K562 (cell line): ENCODE results near the gene UBN2. TPM values are rescaled to one million over a fixed set of nuclear protein-coding genes. Genes with fewer than 3 reads are reported as not detected.
A peak's percentile ranks its signal among the peaks of the same experiment; 100 is the strongest.
"Not testable (repeated sequence)": the region's sequence is repeated elsewhere in the genome, so short reads cannot be mapped to it uniquely, and the experiment has no call there.

Experiments
- ATAC-seq: fragments of 200-7000 bp; cut with Tn5 transposase; 3 replicates; pipeline ENCODE4 v1.9.1; 2020; ENCODE audit warnings: moderate library complexity
- BruUV-seq: library from RNA; stranded (reverse); fragments of 400-500 nt; replicated peaks from 2 replicates; lab custom pipeline; 2021; lab: Mats Ljungman, UMichigan
- CTCF ChIA-PET: fragments of 300-600 bp; formaldehyde crosslinking; extraction: SDS; loops from one replicate; lab custom pipeline; 2021; ENCODE audit warnings: low intra/inter-chr PET ratio; lab: Yijun Ruan, JAX
- POLR2A ChIA-PET: fragments of 300-600, 350-650 bp; sonication (Branson Sonifier 250); formaldehyde crosslinking; extraction: SDS; loops from one replicate; lab custom pipeline; 2021; ENCODE audit warnings: antibody characterized with exemption, inconsistent platforms; lab: Yijun Ruan, JAX
- DNase-seq, 4 experiments: peaks; one replicate each; pipeline versions ENCODE4 v3.0.0 to v3.0.0-alpha.2; 2011 to 2018; ENCODE audit warnings: low spot score in 3 of 4, mixed read lengths in 3 of 4; ENCODE audit errors: extremely low read depth in 1 of 4
- FAIRE-seq: peaks from 2 replicates; lab custom pipeline; 2011; peaks lifted over from hg19 to GRCh38; lab: Jason Lieb, UNC
- H2AFZ ChIP-seq: 2 replicates; pipeline ENCODE4 v1.6.0; 2011; ENCODE audit warnings: low read depth, low read length, control low read depth, inconsistent platforms
- H3K27ac ChIP-seq: fragments of 200-600 bp; 3 replicates; pipeline ENCODE4 v1.8.0; 2011; ENCODE audit warnings: low read depth, mild to moderate bottlenecking, control low read depth, inconsistent platforms, low read length, moderate library complexity, mixed read lengths; ENCODE audit errors: extremely low read depth
- H3K27me3 ChIP-seq, 2 experiments: fragments of 300-600 bp in 1 of 2; 2 replicates in 1 of 2; 3 replicates in 1 of 2; pipeline versions ENCODE4 v1.6.0 to v1.8.0; 2011; ENCODE audit warnings: inconsistent platforms in 2 of 2, low read length in 2 of 2, mild to moderate bottlenecking in 1 of 2, mixed read lengths in 1 of 2, moderate library complexity in 1 of 2; ENCODE audit not compliant: control insufficient read depth in 2 of 2, insufficient read depth in 2 of 2
- H3K36me3 ChIP-seq: fragments of 300-600 bp; 3 replicates; pipeline ENCODE4 v1.8.0; 2011; ENCODE audit warnings: mild to moderate bottlenecking, low read length, inconsistent platforms; ENCODE audit not compliant: control insufficient read depth, insufficient read depth
- H3K4me1 ChIP-seq, 2 experiments: fragments of 200-600 bp in 1 of 2; replicated peaks in 1 of 2; 2 replicates in 1 of 2; 3 replicates in 1 of 2; pipeline versions ENCODE4 v1.5.1 to v1.8.0; 2011; ENCODE audit warnings: inconsistent platforms in 2 of 2, low read length in 2 of 2, mild to moderate bottlenecking in 1 of 2, mixed read lengths in 1 of 2, moderate library complexity in 1 of 2; ENCODE audit not compliant: control insufficient read depth in 2 of 2, insufficient read depth in 2 of 2
- H3K4me2 ChIP-seq: 2 replicates; pipeline ENCODE4 v1.6.1; 2011; ENCODE audit warnings: low read length, control low read depth, inconsistent platforms, mixed read lengths; ENCODE audit not compliant: insufficient read depth
- H3K4me3 ChIP-seq: fragments of 200-600 bp; sonication (generic), shearing (Covaris generic); 2 replicates; pipeline ENCODE4 v1.5.1; 2016; ENCODE audit warnings: control low read depth, inconsistent platforms
- H3K79me2 ChIP-seq: fragments of 200-600 bp; 3 replicates; pipeline ENCODE4 v1.8.0; 2011; ENCODE audit warnings: low read length, inconsistent platforms; ENCODE audit not compliant: control insufficient read depth, insufficient read depth
- H3K9ac ChIP-seq, 2 experiments: 2 replicates each; pipeline versions ENCODE4 v1.6.0 to v1.6.1; 2011; ENCODE audit warnings: low read depth in 2 of 2, low read length in 2 of 2, control low read depth in 1 of 2, inconsistent platforms in 1 of 2, mild to moderate bottlenecking in 1 of 2, mixed read lengths in 1 of 2; ENCODE audit not compliant: insufficient read depth in 1 of 2
- H3K9me1 ChIP-seq: one replicate; pipeline ENCODE4 v1.6.0; 2011; ENCODE audit warnings: inconsistent platforms, mild to moderate bottlenecking, low read length, moderate library complexity; ENCODE audit not compliant: control insufficient read depth, insufficient read depth
- H3K9me3 ChIP-seq: replicated peaks from 2 replicates; pipeline ENCODE4 v1.5.1; 2011; ENCODE audit warnings: low read depth, low read length, inconsistent platforms; ENCODE audit not compliant: control insufficient read depth, insufficient read depth
- H4K20me1 ChIP-seq: replicated peaks from 2 replicates; pipeline ENCODE4 v1.6.1; 2011; ENCODE audit warnings: low read length, inconsistent platforms, mixed read lengths; ENCODE audit not compliant: control insufficient read depth, insufficient read depth
- EGR1 ChIP-seq: fragments of 450-650 bp; conservative IDR thresholded peaks from 2 replicates; pipeline ENCODE4 v1.6.1; 2017; ENCODE audit warnings: mild to moderate bottlenecking
- ZNF121 ChIP-seq: sonication (generic); formaldehyde crosslinking; conservative IDR thresholded peaks from 2 replicates; pipeline ENCODE4 v1.8.0; 2022; ENCODE audit warnings: missing genetic modification reagents
- WGBS: fragments of 100-300 bp; shearing (Covaris generic); methylation state at CpG from one replicate; pipeline ENCODE4 v1.1.6; 2016; ENCODE audit warnings: low coverage, mixed read lengths; ENCODE audit not compliant: insufficient coverage; ENCODE audit errors: missing lambda C conversion rate; 5-methylcytosine and 5-hydroxymethylcytosine counted together
- in situ Hi-C: fragments of 300-500 bp; cut with MboI; formaldehyde crosslinking; loops from 4 replicates; pipeline ENCODE4 v1.15.0; 2018; ENCODE audit warnings: inconsistent platforms, mixed read lengths
- intact Hi-C: fragments of 100-400 bp; cut with micrococcal nuclease; formaldehyde crosslinking; loops from 2 replicates; pipeline ENCODE4 v1.14.2; 2022
- polyA plus RNA-seq, 8 experiments: library from polyadenylated mRNA; depleted of rRNA in 4 of 8; stranded (reverse) in 5 of 8; unstranded in 3 of 8; fragments of >200 nt; fragmentation: Nextera tagmentation in 2 of 8; fragmentation: Illumina TruSeq in 1 of 8; extraction: Ambion mirVana in 2 of 8; extraction: Trizol in 1 of 8; gene quantifications; 2 replicates each; pipeline versions ENCODE4 v1.2.1 to v1.2.3, GENCODE V29; 2011 to 2014; ENCODE audit warnings: inconsistent platforms in 1 of 8, missing spikeins in 1 of 8
- total RNA-seq, 7 experiments: library from RNA; depleted of rRNA in 6 of 7; stranded (reverse); fragments of >200 nt in 6 of 7; fragmentation: Illumina TruSeq in 2 of 7; extraction: Trizol in 2 of 7; gene quantifications; 2 replicates each; pipeline versions ENCODE4 v1.2.1 to v1.2.3, GENCODE V29; 2011 to 2021; ENCODE audit warnings: low replicate concordance in 1 of 7
- TF ChIP-seq, protein P1 (sequence below): sonication (generic); formaldehyde crosslinking; IDR thresholded peaks from 2 replicates; pipeline ENCODE4 v1.8.1; 2023; ENCODE audit warnings: mild to moderate bottlenecking, missing genetic modification reagents

UBN2 gene
- total and polyA plus RNA-seq, 9 of the 15 experiments (the other 6 are each of a cell fraction or from before 2014, with no cell fraction given), result 1.2 to 19.5 (median 9.9) TPM

DNA sequence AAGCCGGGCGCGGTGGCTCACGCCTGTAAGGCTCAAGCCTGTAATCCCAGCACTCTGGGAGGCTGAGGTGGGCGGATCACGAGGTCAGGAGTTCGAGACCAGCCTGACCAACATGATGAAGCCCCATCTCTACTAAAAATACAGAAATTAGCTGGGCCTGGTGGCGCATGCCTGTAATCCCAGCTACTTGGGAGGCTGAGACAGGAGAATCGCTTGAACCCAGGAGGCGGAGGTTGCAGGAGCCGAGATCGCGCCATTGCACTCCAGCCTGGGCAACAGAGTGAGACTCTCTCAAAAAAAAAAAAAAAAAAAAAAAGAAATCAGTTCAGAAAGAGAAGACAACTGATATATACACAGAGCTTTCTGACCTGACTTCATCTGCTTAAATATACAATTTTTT is 102.4 kb downstream of the UBN2 start:
- H3K9me1 ChIP-seq, intact Hi-C loops, ATAC-seq, H3K79me2 ChIP-seq, H3K4me3 ChIP-seq, in situ Hi-C loops, DNase-seq, H3K9me3 ChIP-seq, H3K4me1 ChIP-seq: not testable (repeated sequence)
- TF ChIP-seq, protein P1, sequence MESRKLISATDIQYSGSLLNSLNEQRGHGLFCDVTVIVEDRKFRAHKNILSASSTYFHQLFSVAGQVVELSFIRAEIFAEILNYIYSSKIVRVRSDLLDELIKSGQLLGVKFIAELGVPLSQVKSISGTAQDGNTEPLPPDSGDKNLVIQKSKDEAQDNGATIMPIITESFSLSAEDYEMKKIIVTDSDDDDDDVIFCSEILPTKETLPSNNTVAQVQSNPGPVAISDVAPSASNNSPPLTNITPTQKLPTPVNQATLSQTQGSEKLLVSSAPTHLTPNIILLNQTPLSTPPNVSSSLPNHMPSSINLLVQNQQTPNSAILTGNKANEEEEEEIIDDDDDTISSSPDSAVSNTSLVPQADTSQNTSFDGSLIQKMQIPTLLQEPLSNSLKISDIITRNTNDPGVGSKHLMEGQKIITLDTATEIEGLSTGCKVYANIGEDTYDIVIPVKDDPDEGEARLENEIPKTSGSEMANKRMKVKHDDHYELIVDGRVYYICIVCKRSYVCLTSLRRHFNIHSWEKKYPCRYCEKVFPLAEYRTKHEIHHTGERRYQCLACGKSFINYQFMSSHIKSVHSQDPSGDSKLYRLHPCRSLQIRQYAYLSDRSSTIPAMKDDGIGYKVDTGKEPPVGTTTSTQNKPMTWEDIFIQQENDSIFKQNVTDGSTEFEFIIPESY, result peak; percentile 93
- TF ChIP-seq ZNF121, result peak; percentile 71; the same call in 1 of the 2 replicates
- TF ChIP-seq EGR1, result 0 out of 2 replicates have a peak, but pooled peaks have one; percentile 13
- TF ChIP-seq, all 486 proteins: peak for 3; not testable (repeated sequence) for 483
- not testable (repeated sequence) for H2AFZ ChIP-seq, H3K27me3 ChIP-seq, H4K20me1 ChIP-seq, H3K9ac ChIP-seq, H3K27ac ChIP-seq, FAIRE-seq, BruUV-seq, H3K36me3 ChIP-seq, H3K4me2 ChIP-seq
- POLR2A ChIA-PET, result interaction anchor here (0.6 to 0.9 kb wide), 4 partner anchors 14 to 178 kb away, joined by 3 to 6 read pairs (median 4); no protein-coding TSS in a partner anchor
- WGBS, result 81% methylated on average over 13 of the region's 13 CpGs
- CTCF ChIA-PET, result interaction anchor here (0.7 kb wide), 1 partner anchor 11 kb away, joined by 3 read pairs; no protein-coding TSS in a partner anchor
